Panc1 (cell line): ENCODE measurements around the gene GOLGA3. TPM values are rescaled to one million over a fixed set of nuclear protein-coding genes. Genes with fewer than 3 reads are reported as not detected.
"Not testable (repeated sequence)": the region's sequence is repeated elsewhere in the genome, so short reads cannot be mapped to it uniquely, and the experiment has no call there.

Source experiments
- ATAC-seq: fragments of 200-7000 bp; cut with Tn5 transposase; 2 replicates; pipeline ENCODE4 v1.9.1; 2020; ENCODE audit warnings: mild to moderate bottlenecking, moderate library complexity
- BruUV-seq: library from RNA; stranded (reverse); fragments of 400-500 nt; replicated peaks from 2 replicates; lab custom pipeline; 2021; lab: Mats Ljungman, UMichigan
- CTCF ChIA-PET: fragments of 300-600 bp; sonication (Branson Sonifier 250); formaldehyde crosslinking; loops from one replicate; lab custom pipeline; 2022; ENCODE audit warnings: antibody characterized with exemption; lab: Charles Lee
- POLR2A ChIA-PET: fragments of 300-600 bp; sonication (Branson Sonifier 250); formaldehyde crosslinking; loops from one replicate; lab custom pipeline; 2022; ENCODE audit warnings: antibody characterized with exemption; lab: Charles Lee
- DNase-seq: peaks from one replicate; pipeline ENCODE4 v3.0.0-alpha.2; 2010; ENCODE audit warnings: low read depth, low spot score
- H3K27ac ChIP-seq: 2 replicates; pipeline ENCODE4 v1.5.1; 2011; ENCODE audit warnings: mild to moderate bottlenecking, low read length, inconsistent platforms
- H3K27me3 ChIP-seq: fragments of 200-500 bp; sonication (Bioruptor generic); 2 replicates; pipeline ENCODE4 v1.6.0; 2014; ENCODE audit warnings: low read length, inconsistent platforms; ENCODE audit not compliant: control insufficient read depth, insufficient read depth
- H3K36me3 ChIP-seq: fragments of 200-500 bp; sonication (Bioruptor generic); 2 replicates; pipeline ENCODE4 v1.5.1; 2014; ENCODE audit warnings: inconsistent platforms, mild to moderate bottlenecking, low read length, moderate library complexity; ENCODE audit not compliant: control insufficient read depth, insufficient read depth
- H3K4me1 ChIP-seq: 2 replicates; pipeline ENCODE4 v1.5.1; 2011; ENCODE audit warnings: inconsistent platforms, mild to moderate bottlenecking, low read length, moderate library complexity; ENCODE audit not compliant: control insufficient read depth, insufficient read depth
- H3K4me3 ChIP-seq, 2 experiments: 2 replicates each; pipeline ENCODE4 v1.5.1; 2011 to 2012; ENCODE audit warnings: low read depth in 2 of 2, low read length in 2 of 2, mild to moderate bottlenecking in 2 of 2, inconsistent platforms in 1 of 2, moderate library complexity in 1 of 2
- H3K9me3 ChIP-seq: fragments of 200-500 bp; sonication (Bioruptor generic); 2 replicates; pipeline ENCODE4 v1.5.1; 2014; ENCODE audit warnings: low read depth, mild to moderate bottlenecking, inconsistent platforms, low read length, moderate library complexity; ENCODE audit not compliant: control insufficient read depth, insufficient read depth
- POLR2AphosphoS5 ChIP-seq: IDR thresholded peaks from 2 replicates; pipeline ENCODE4 v1.6.1; 2012; ENCODE audit warnings: mild to moderate bottlenecking, low read depth, low read length, moderate library complexity
- SIN3A ChIP-seq: IDR thresholded peaks from 2 replicates; pipeline ENCODE4 v1.6.1; 2012; ENCODE audit warnings: low read depth, mild to moderate bottlenecking, low read length, moderate library complexity, borderline replicate concordance; ENCODE audit not compliant: insufficient read depth
- TCF7L2 ChIP-seq: IDR thresholded peaks from 2 replicates; pipeline ENCODE4 v1.6.1; 2011; ENCODE audit warnings: mild to moderate bottlenecking, low read depth, low read length, inconsistent platforms
- in situ Hi-C: cut with HindIII; loops from 2 replicates; pipeline ENCODE4 v1.10.0; 2016; ENCODE audit warnings: low sequenced_read_pairs, low pct_unique_long_range_greater_than_20kb
- intact Hi-C: fragments of 100-400 bp; cut with micrococcal nuclease; formaldehyde crosslinking; loops from one replicate; pipeline ENCODE4 v1.10.0; 2022; ENCODE audit not compliant: unreplicated experiment
- total RNA-seq: library from RNA; stranded (reverse); gene quantifications from one replicate; pipeline ENCODE4 v1.2.1, GENCODE V29; 2021; ENCODE audit not compliant: unreplicated experiment
- TF ChIP-seq, protein P1 (sequence below): fragments of 450-650 bp; IDR thresholded peaks from 2 replicates; pipeline ENCODE4 v1.5.1; 2017; ENCODE audit warnings: mild to moderate bottlenecking
- TF ChIP-seq, protein P2 (sequence below), 2 experiments: IDR thresholded peaks; 2 replicates each; pipeline ENCODE4 v1.6.1; 2011 to 2012; ENCODE audit warnings: low read depth in 2 of 2, control low read depth in 1 of 2, low read length in 1 of 2, mild to moderate bottlenecking in 1 of 2, moderate library complexity in 1 of 2; ENCODE audit not compliant: insufficient read depth in 1 of 2

GOLGA3 gene
- total RNA-seq, 1 experiment from 2014 or later, result 61.1 TPM

DNA sequence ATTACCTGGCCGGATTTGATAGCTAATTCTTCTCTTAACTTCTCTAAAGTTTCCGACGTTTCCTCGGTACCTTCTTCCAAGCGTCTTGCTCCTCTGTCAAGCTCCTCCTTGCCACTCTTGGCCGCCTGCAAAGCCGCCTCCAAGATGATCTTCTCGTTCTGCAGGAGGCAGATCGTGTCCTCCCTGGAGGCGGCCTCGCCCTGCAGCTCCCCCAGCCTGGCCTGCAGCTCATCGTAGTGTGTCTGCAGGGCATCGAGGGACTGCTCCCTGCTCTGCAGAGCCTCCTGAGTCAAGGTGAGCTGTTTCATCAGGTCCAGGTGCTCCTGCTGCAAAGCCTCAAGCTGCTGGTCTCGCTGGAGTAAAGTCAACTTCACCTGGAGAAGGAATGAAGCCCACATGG lies 32.8 kb downstream of the GOLGA3 start:
- intact Hi-C loops, result no loop called here
- Histone ChIP-seq H3K36me3 (peaks cover 7% of the 10 kb centered on the region), H3K27ac (no peak overlapping the region), H3K9me3 (no peaks in the 10 kb centered on the region), H3K27me3 (no peaks in the 10 kb centered on the region), H3K4me3 (no peak overlapping the region), H3K4me1 (no peaks in the 10 kb centered on the region)
- in situ Hi-C loops, result no loop called here
- TF ChIP-seq, protein P1, sequence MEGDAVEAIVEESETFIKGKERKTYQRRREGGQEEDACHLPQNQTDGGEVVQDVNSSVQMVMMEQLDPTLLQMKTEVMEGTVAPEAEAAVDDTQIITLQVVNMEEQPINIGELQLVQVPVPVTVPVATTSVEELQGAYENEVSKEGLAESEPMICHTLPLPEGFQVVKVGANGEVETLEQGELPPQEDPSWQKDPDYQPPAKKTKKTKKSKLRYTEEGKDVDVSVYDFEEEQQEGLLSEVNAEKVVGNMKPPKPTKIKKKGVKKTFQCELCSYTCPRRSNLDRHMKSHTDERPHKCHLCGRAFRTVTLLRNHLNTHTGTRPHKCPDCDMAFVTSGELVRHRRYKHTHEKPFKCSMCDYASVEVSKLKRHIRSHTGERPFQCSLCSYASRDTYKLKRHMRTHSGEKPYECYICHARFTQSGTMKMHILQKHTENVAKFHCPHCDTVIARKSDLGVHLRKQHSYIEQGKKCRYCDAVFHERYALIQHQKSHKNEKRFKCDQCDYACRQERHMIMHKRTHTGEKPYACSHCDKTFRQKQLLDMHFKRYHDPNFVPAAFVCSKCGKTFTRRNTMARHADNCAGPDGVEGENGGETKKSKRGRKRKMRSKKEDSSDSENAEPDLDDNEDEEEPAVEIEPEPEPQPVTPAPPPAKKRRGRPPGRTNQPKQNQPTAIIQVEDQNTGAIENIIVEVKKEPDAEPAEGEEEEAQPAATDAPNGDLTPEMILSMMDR, result no peak
- ATAC-seq (no peak), DNase-seq (no peak)
- CTCF ChIA-PET, result no interaction called here
- BruUV-seq, result TSS peak; percentile 43
- POLR2A ChIA-PET, result no interaction called here

DNA sequence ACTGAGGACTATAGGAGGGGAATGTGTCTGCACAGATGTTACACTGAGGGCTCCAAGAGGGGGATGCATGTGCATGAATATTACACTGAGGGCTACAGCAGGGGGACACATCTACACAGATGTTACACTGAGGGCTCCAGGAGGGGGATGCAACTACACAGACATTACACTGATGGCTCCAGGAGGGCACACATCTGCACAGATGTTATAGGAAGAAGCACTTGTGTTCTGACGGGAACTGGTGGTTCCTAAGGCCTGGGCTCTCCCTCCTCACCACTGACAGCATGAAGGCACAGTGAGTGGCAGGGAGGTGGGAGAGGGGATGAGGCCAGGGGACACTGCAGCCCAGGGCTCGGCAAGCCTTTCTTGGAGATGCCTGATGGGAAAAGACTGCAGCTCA lies 36.7 kb downstream of the GOLGA3 start:
- intact Hi-C loops, POLR2A ChIA-PET, CTCF ChIA-PET, H3K9me3 ChIP-seq, H3K27me3 ChIP-seq, in situ Hi-C loops, H3K36me3 ChIP-seq, H3K27ac ChIP-seq, H3K4me3 ChIP-seq, DNase-seq, BruUV-seq, H3K4me1 ChIP-seq: not testable (repeated sequence)
- 0 out of 2 replicates have a peak, but pooled peaks have one; percentile 29 for ATAC-seq

DNA sequence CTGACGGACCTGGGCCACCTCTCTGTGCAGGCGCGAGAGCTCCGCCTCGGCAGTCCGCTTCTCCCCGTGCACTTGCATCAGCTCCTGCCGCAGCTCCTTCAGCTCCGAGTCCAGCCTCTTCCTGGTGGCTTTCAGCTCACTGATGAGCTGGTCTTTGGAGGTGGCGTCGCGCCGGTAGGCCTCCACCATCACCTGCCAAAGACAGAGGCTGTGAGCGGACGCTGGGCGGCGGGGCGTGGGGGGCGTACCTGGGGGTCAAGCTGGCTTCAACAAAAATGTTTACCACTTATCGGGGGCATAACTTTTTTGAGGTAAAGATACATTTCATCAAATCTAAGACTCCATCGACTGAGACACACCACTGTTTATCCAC lies 39.6 kb downstream of the GOLGA3 start:
- no peak for DNase-seq
- in situ Hi-C loops, result no loop called here
- H3K36me3 ChIP-seq, result peaks cover 7% of the 10 kb centered on the region; the same call in 1 of the 2 replicates
- no TSS peak for BruUV-seq
- CTCF ChIA-PET, result no interaction called here
- H3K4me1 ChIP-seq, result no peaks in the 10 kb centered on the region
- no peak overlapping the region for H3K27ac ChIP-seq
- POLR2A ChIA-PET, result interaction anchor here (0.7 kb wide), 1 partner anchor 34 kb away, joined by 6 read pairs; no protein-coding TSS in a partner anchor
- no peaks in the 10 kb centered on the region for H3K9me3 ChIP-seq
- no peaks in the 10 kb centered on the region for H3K27me3 ChIP-seq
- no peak for ATAC-seq
- H3K4me3 ChIP-seq, result no peak overlapping the region
- TF ChIP-seq POLR2AphosphoS5, result no peak
- TF ChIP-seq TCF7L2, result no peak
- intact Hi-C loops, result no loop called here

DNA sequence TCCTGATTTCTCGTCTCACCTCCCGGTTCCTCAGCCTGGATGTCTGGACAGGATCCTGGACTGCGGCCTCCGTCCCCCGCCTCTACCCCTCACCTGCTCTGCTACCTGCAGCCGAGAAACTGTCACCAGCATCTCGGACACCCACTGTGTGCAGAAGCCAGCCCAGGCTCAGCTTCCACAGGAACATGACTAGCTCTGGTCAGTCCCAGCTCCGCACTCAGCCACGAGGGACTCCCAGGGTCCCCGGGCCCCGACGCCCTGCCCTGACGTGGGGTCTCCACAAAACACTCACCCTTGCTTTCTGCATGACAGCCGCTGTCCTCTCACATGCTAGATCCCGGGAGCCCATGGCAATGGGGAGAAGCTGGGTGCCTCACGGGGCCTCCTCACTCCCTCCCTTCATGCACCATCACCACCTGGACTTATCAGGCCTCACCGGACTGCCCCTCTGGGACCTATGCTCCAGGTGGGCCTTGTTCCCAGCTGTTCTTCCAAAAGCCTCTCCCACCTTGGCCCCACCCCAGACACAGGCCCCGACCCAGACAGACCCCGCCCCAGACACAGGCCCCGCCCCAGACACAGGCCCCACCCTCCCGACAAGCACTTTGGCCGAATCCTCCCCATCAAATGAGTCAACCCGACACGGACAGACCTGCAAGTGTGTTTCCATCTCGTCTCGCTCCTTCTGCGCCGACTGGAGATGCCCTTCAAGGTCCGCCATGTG lies 40.1 kb downstream of the GOLGA3 start:
- no peak for DNase-seq

More for the DNA sequence above, 40.1 kb downstream of the GOLGA3 start:
- ChIA-PET CTCF (no interaction called here), POLR2A (interaction anchor here (0.7 kb wide), 1 partner anchor 33 kb away, joined by 6 read pairs; no protein-coding TSS in a partner anchor)
- TF ChIP-seq, protein P1, result no peak
- TF ChIP-seq TCF7L2 (no peak), SIN3A (no peak), POLR2AphosphoS5 (no peak)
- TF ChIP-seq, protein P2, sequence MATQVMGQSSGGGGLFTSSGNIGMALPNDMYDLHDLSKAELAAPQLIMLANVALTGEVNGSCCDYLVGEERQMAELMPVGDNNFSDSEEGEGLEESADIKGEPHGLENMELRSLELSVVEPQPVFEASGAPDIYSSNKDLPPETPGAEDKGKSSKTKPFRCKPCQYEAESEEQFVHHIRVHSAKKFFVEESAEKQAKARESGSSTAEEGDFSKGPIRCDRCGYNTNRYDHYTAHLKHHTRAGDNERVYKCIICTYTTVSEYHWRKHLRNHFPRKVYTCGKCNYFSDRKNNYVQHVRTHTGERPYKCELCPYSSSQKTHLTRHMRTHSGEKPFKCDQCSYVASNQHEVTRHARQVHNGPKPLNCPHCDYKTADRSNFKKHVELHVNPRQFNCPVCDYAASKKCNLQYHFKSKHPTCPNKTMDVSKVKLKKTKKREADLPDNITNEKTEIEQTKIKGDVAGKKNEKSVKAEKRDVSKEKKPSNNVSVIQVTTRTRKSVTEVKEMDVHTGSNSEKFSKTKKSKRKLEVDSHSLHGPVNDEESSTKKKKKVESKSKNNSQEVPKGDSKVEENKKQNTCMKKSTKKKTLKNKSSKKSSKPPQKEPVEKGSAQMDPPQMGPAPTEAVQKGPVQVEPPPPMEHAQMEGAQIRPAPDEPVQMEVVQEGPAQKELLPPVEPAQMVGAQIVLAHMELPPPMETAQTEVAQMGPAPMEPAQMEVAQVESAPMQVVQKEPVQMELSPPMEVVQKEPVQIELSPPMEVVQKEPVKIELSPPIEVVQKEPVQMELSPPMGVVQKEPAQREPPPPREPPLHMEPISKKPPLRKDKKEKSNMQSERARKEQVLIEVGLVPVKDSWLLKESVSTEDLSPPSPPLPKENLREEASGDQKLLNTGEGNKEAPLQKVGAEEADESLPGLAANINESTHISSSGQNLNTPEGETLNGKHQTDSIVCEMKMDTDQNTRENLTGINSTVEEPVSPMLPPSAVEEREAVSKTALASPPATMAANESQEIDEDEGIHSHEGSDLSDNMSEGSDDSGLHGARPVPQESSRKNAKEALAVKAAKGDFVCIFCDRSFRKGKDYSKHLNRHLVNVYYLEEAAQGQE (IDR thresholded peaks at IDR 0.05; ENCODE audit: insufficient read depth in 1 of 2, low read depth in 2 of 2, low read length in 1 of 2), result no peak
- Histone ChIP-seq H3K4me1 (no peaks in the 10 kb centered on the region), H3K9me3 (no peaks in the 10 kb centered on the region), H3K4me3 (no peak overlapping the region), H3K36me3 (peaks cover 5% of the 10 kb centered on the region; the same call in 1 of the 2 replicates), H3K27ac (no peak overlapping the region), H3K27me3 (no peaks in the 10 kb centered on the region)
- BruUV-seq, result no TSS peak
- peak; percentile 71; the same call in 1 of the 2 replicates for ATAC-seq
- in situ Hi-C loops, result no loop called here
- intact Hi-C loops, result no loop called here
